ENCODE measurements around the gene CX3CR1.

- TF ChIP-seq CTCF (IDR thresholded peaks at IDR 0.05; ENCODE audit: low read length) = peak; percentile 99
- no peak for TF ChIP-seq EZH2 (IDR thresholded peaks at IDR 0.05; ENCODE audit: borderline replicate concordance, low read length)
These were observed 8.5 kb upstream of the CX3CR1 start for GRCh38 chr3:39288300-39288808.
